ENCODE measurements around the gene AGBL4.

The AGBL4 gene

GRCh38 chr1:48595613-48596012, 1428.1 kb downstream of the AGBL4 start:
- TF ChIP-seq CTCF (IDR thresholded peaks at IDR 0.05) = no peak
- Histone ChIP-seq H3K9me3 (no peaks in the 10 kb centered on the region), H3K27me3 (no peaks in the 10 kb centered on the region), H3K4me3 (ENCODE audit: low read depth in 1 of 2, low read length in 1 of 2) (no peak overlapping the region), H3K36me3 (no peaks in the 10 kb centered on the region), H3K27ac (no peak overlapping the region), H3K4me1 (ENCODE audit: control insufficient read depth in 1 of 2, insufficient read depth in 1 of 2, low read depth in 1 of 2, low read length in 1 of 2) (no peaks in the 10 kb centered on the region)

- Histone ChIP-seq H3K36me3 (no peaks in the 10 kb centered on the region), H3K27ac (no peak overlapping the region), H3K27me3 (peaks cover 7% of the 10 kb centered on the region), H3K4me1 (ENCODE audit: control insufficient read depth in 1 of 2, insufficient read depth in 1 of 2, low read depth in 1 of 2, low read length in 1 of 2) (no peaks in the 10 kb centered on the region), H3K9me3 (no peaks in the 10 kb centered on the region), H3K4me3 (ENCODE audit: low read depth in 1 of 2, low read length in 1 of 2) (no peak overlapping the region)
- no peak for TF ChIP-seq CTCF (IDR thresholded peaks at IDR 0.05)
These were observed 1431.4 kb downstream of the AGBL4 start for GRCh38 chr1:48592330-48592729.

- H3K4me1 ChIP-seq (ENCODE audit: control insufficient read depth in 1 of 2, insufficient read depth in 1 of 2, low read depth in 1 of 2, low read length in 1 of 2) = no peaks in the 10 kb centered on the region
- no peaks in the 10 kb centered on the region for H3K36me3 ChIP-seq
- H3K4me3 ChIP-seq (ENCODE audit: low read depth in 1 of 2, low read length in 1 of 2) = no peak overlapping the region
- no peak overlapping the region for H3K27ac ChIP-seq
- peaks cover 17% of the 10 kb centered on the region for H3K27me3 ChIP-seq
- TF ChIP-seq CTCF (IDR thresholded peaks at IDR 0.05) = no peak
- H3K9me3 ChIP-seq = no peaks in the 10 kb centered on the region
These were observed 1432.6 kb downstream of the AGBL4 start for GRCh38 chr1:48591181-48591580.

- no peak overlapping the region for H3K27ac ChIP-seq
- no peaks in the 10 kb centered on the region for H3K9me3 ChIP-seq
- H3K36me3 ChIP-seq = no peaks in the 10 kb centered on the region
- H3K4me1 ChIP-seq (ENCODE audit: control insufficient read depth in 1 of 2, insufficient read depth in 1 of 2, low read depth in 1 of 2, low read length in 1 of 2) = no peaks in the 10 kb centered on the region
- TF ChIP-seq CTCF (IDR thresholded peaks at IDR 0.05) = no peak
- peaks cover 22% of the 10 kb centered on the region for H3K27me3 ChIP-seq
- H3K4me3 ChIP-seq (ENCODE audit: low read depth in 1 of 2, low read length in 1 of 2) = no peak overlapping the region
These were observed 1435.7 kb downstream of the AGBL4 start for GRCh38 chr1:48588061-48588460.

- Histone ChIP-seq H3K36me3 (no peaks in the 10 kb centered on the region), H3K4me1 (ENCODE audit: control insufficient read depth in 1 of 2, insufficient read depth in 1 of 2, low read depth in 1 of 2, low read length in 1 of 2) (no peaks in the 10 kb centered on the region), H3K4me3 (ENCODE audit: low read depth in 1 of 2, low read length in 1 of 2) (no peak overlapping the region), H3K9me3 (no peaks in the 10 kb centered on the region), H3K27ac (no peak overlapping the region), H3K27me3 (peaks cover 14% of the 10 kb centered on the region)
- TF ChIP-seq CTCF (IDR thresholded peaks at IDR 0.05) = no peak
These were observed 1441.3 kb downstream of the AGBL4 start for GRCh38 chr1:48582408-48582807.

- H3K4me1 ChIP-seq (ENCODE audit: control insufficient read depth in 1 of 2, insufficient read depth in 1 of 2, low read depth in 1 of 2, low read length in 1 of 2) = no peaks in the 10 kb centered on the region
- no peak overlapping the region for H3K27ac ChIP-seq
- TF ChIP-seq CTCF (IDR thresholded peaks at IDR 0.05) = no peak
- H3K9me3 ChIP-seq = no peaks in the 10 kb centered on the region
- H3K27me3 ChIP-seq = peaks cover 5% of the 10 kb centered on the region
- no peaks in the 10 kb centered on the region for H3K36me3 ChIP-seq
- H3K4me3 ChIP-seq (ENCODE audit: low read depth in 1 of 2, low read length in 1 of 2) = no peak overlapping the region
These were observed 1442.5 kb downstream of the AGBL4 start for GRCh38 chr1:48581270-48581669.

Data from neutrophil (primary cell).